COLO829 (cell line): ENCODE data around the gene C6orf62.
"Not testable (repeated sequence)": the region's sequence is repeated elsewhere in the genome, so short reads cannot be mapped to it uniquely, and the experiment has no call there.

Source experiments
- DNase-seq: peaks from one replicate; pipeline ENCODE4 v3.0.0; 2012; ENCODE audit warnings: low spot score

Gene C6orf62

GRCh38 chr6:24719125-24719971 lies at the start of gene C6orf62:
Gene C6orf62, minus strand, starts transcription at chr6:24719154. Its CDS starts 486 bp downstream, at chr6:24718668.
- no peak for DNase-seq

GRCh38 chr6:24768361-24768760 lies 49.4 kb upstream of the C6orf62 start:
- DNase-seq, result no peak

- peak; percentile 70 for DNase-seq
These were observed 47.9 kb upstream of the C6orf62 start for GRCh38 chr6:24766680-24767462.

GRCh38 chr6:24765968-24766367 lies 47.0 kb upstream of the C6orf62 start:
- not testable (repeated sequence) for DNase-seq

GRCh38 chr6:24764833-24765828 lies 46.2 kb upstream of the C6orf62 start:
- DNase-seq, result not testable (repeated sequence)

- no peak for DNase-seq
These were observed 44.6 kb upstream of the C6orf62 start for GRCh38 chr6:24763578-24763977.

GRCh38 chr6:24761851-24762250 lies 42.9 kb upstream of the C6orf62 start:
- DNase-seq, result no peak

GRCh38 chr6:24761193-24761835 lies 42.4 kb upstream of the C6orf62 start:
- no peak for DNase-seq

- DNase-seq, result no peak
These were observed 41.3 kb upstream of the C6orf62 start for GRCh38 chr6:24760210-24760609.

- no peak for DNase-seq
These were observed 40.8 kb upstream of the C6orf62 start for GRCh38 chr6:24759718-24760117.

- no peak for DNase-seq
These were observed 38.7 kb upstream of the C6orf62 start for GRCh38 chr6:24757611-24758010.

GRCh38 chr6:24755279-24755678 lies 36.3 kb upstream of the C6orf62 start:
- DNase-seq, result no peak

- not testable (repeated sequence) for DNase-seq
These were observed 35.4 kb upstream of the C6orf62 start for GRCh38 chr6:24754378-24754777.

GRCh38 chr6:24753545-24753944 lies 34.6 kb upstream of the C6orf62 start:
- no peak for DNase-seq

- no peak for DNase-seq
These were observed 34.1 kb upstream of the C6orf62 start for GRCh38 chr6:24752917-24753492.

GRCh38 chr6:24752503-24752902 lies 33.5 kb upstream of the C6orf62 start:
- DNase-seq, result no peak

- not testable (repeated sequence) for DNase-seq
These were observed 31.9 kb upstream of the C6orf62 start for GRCh38 chr6:24750878-24751277.

GRCh38 chr6:24749297-24749696 lies 30.3 kb upstream of the C6orf62 start:
- no peak for DNase-seq

- no peak for DNase-seq
These were observed 26.0 kb upstream of the C6orf62 start for GRCh38 chr6:24744911-24745310.

GRCh38 chr6:24743944-24744335 lies 25.0 kb upstream of the C6orf62 start:
- no peak for DNase-seq
